OCI-LY7 (cell line): ENCODE results near the gene RFX7. TPM values are rescaled to one million over a fixed set of nuclear protein-coding genes. Genes with fewer than 3 reads are reported as not detected.

Experiments used
- BruUV-seq: library from RNA; stranded (reverse); fragments of 400-500 nt; replicated peaks from 2 replicates; lab custom pipeline; 2021; lab: Mats Ljungman, UMichigan
- CTCF ChIA-PET: fragments of 300-600 bp; sonication (Branson Sonifier 250); formaldehyde crosslinking; loops from one replicate; lab custom pipeline; 2022; ENCODE audit warnings: antibody characterized with exemption; ENCODE audit not compliant: unreplicated experiment; lab: Charles Lee
- POLR2A ChIA-PET: fragments of 300-600 bp; sonication (Branson Sonifier 250); formaldehyde crosslinking; loops from one replicate; lab custom pipeline; 2022; ENCODE audit warnings: antibody characterized with exemption; lab: Charles Lee
- DNase-seq: peaks from one replicate; pipeline ENCODE4 v3.0.0-alpha.2; 2015; ENCODE audit warnings: low spot score
- H2AFZ ChIP-seq: fragments of 200-600 bp; sonication (generic), shearing (Covaris generic); 2 replicates; pipeline ENCODE4 v1.6.1; 2014; ENCODE audit warnings: mild to moderate bottlenecking, antibody characterized with exemption, low read length, moderate library complexity
- H3K27ac ChIP-seq: fragments of 200-600 bp; sonication (generic); 2 replicates; pipeline ENCODE4 v1.5.1; 2014; ENCODE audit warnings: mixed run types, low read depth, mild to moderate bottlenecking, moderate library complexity, low read length, inconsistent platforms; ENCODE audit not compliant: poor library complexity, severe bottlenecking
- H3K36me3 ChIP-seq: fragments of 200-600 bp; sonication (generic); 2 replicates; pipeline ENCODE4 v1.6.1; 2014; ENCODE audit warnings: mild to moderate bottlenecking, antibody characterized with exemption, low read length, moderate library complexity, mixed read lengths; ENCODE audit not compliant: insufficient read depth
- H3K4me1 ChIP-seq: fragments of 200-600 bp; sonication (generic); 2 replicates; pipeline ENCODE4 v1.5.1; 2014; ENCODE audit warnings: mild to moderate bottlenecking, low read length; ENCODE audit not compliant: insufficient read depth, poor library complexity, severe bottlenecking
- H3K4me2 ChIP-seq: fragments of 200-600 bp; sonication (generic); 2 replicates; pipeline ENCODE4 v1.6.1; 2014; ENCODE audit warnings: mild to moderate bottlenecking, low read length
- H3K4me3 ChIP-seq: fragments of 200-600 bp; sonication (generic); 2 replicates; pipeline ENCODE4 v1.5.1; 2014; ENCODE audit warnings: mild to moderate bottlenecking, low read depth, low read length; ENCODE audit not compliant: poor library complexity, severe bottlenecking
- H3K79me2 ChIP-seq: fragments of 200-600 bp; sonication (generic); 2 replicates; pipeline ENCODE4 v1.6.1; 2016; ENCODE audit warnings: low read depth, mild to moderate bottlenecking, low read length, moderate library complexity, mixed read lengths; ENCODE audit not compliant: insufficient read depth
- H3K9me2 ChIP-seq: fragments of 200-600 bp; sonication (generic); 2 replicates; pipeline ENCODE4 v1.6.1; 2016; ENCODE audit warnings: mild to moderate bottlenecking, low read length, mixed read lengths; ENCODE audit not compliant: insufficient read depth
- H3K9me3 ChIP-seq: fragments of 200-600 bp; sonication (generic); 2 replicates; pipeline ENCODE4 v1.6.1; 2014; ENCODE audit warnings: mild to moderate bottlenecking, mixed run types, low read length, mixed read lengths
- H4K20me1 ChIP-seq: fragments of 200-600 bp; sonication (generic); 2 replicates; pipeline ENCODE4 v1.6.1; 2014; ENCODE audit warnings: mild to moderate bottlenecking, antibody characterized with exemption, low read length, moderate library complexity, mixed read lengths; ENCODE audit not compliant: insufficient read depth
- CTCF ChIP-seq: fragments of 200-600 bp; sonication (generic); conservative IDR thresholded peaks from 2 replicates; pipeline ENCODE4 v1.5.1; 2014; ENCODE audit warnings: mild to moderate bottlenecking, antibody characterized with exemption, low read length, moderate library complexity, mixed read lengths
- EZH2phosphoT487 ChIP-seq: fragments of 200-600 bp; sonication (generic); IDR thresholded peaks from 2 replicates; pipeline ENCODE4 v1.6.1; 2018; ENCODE audit warnings: low read depth, borderline replicate concordance, mild to moderate bottlenecking, mixed run types, antibody characterized with exemption, low read length, moderate library complexity, mixed read lengths
- intact Hi-C: fragments of 100-400 bp; cut with micrococcal nuclease; formaldehyde crosslinking; loops from one replicate; pipeline ENCODE4 v1.10.0; 2022; ENCODE audit not compliant: unreplicated experiment
- total RNA-seq, 2 experiments: library from RNA; depleted of rRNA in 1 of 2; stranded (reverse); fragments of >200 nt in 1 of 2; shearing (Covaris generic) in 1 of 2; gene quantifications; 2 replicates each; pipeline ENCODE4 v1.2.3, GENCODE V29; 2014 to 2022

Gene RFX7
- total RNA-seq, 2 experiments from 2014 or later: 10.3 to 33.9 TPM

- H3K4me2 ChIP-seq: no peak overlapping the region
- peaks cover 88% of the 10 kb centered on the region for H3K79me2 ChIP-seq
- no peak overlapping the region for H3K4me3 ChIP-seq
- ChIA-PET CTCF (no interaction called here), POLR2A (interaction anchor here (1.0 kb wide), 1 partner anchor 11 kb away, joined by 4 read pairs; no protein-coding TSS in a partner anchor)
- intact Hi-C loops: no loop called here
- peaks cover 35% of the 10 kb centered on the region for H3K36me3 ChIP-seq
- BruUV-seq: no TSS peak
- H3K27ac ChIP-seq: no peak overlapping the region
- H2AFZ ChIP-seq: no peak overlapping the region
- TF ChIP-seq CTCF: no peak
- no peak for TF ChIP-seq EZH2phosphoT487
- H3K4me1 ChIP-seq: peaks cover 28% of the 10 kb centered on the region
- H3K9me2 ChIP-seq: no peaks in the 10 kb centered on the region
- no peaks in the 10 kb centered on the region; the same call in 1 of the 2 replicates for H3K9me3 ChIP-seq
- no peak for DNase-seq
- H4K20me1 ChIP-seq: peaks cover 21% of the 10 kb centered on the region; the same call in 1 of the 2 replicates
Measured at GRCh38 chr15:56211064-56211463, 32.6 kb downstream of the RFX7 start.

- Histone ChIP-seq H2AFZ (no peak overlapping the region), H3K4me2 (peak overlapping the region; percentile 28; the same call in 1 of the 2 replicates), H3K36me3 (peaks cover 22% of the 10 kb centered on the region), H3K4me3 (no peak overlapping the region), H3K9me3 (no peaks in the 10 kb centered on the region; the same call in 1 of the 2 replicates), H3K4me1 (peaks cover 40% of the 10 kb centered on the region), H3K27ac (no peak overlapping the region), H4K20me1 (peaks cover 34% of the 10 kb centered on the region; the same call in 1 of the 2 replicates), H3K9me2 (no peaks in the 10 kb centered on the region), H3K79me2 (peaks cover 98% of the 10 kb centered on the region)
- TF ChIP-seq CTCF: no peak
- TF ChIP-seq EZH2phosphoT487: no peak
- CTCF ChIA-PET: no interaction called here
- no TSS peak for BruUV-seq
- intact Hi-C loops: no loop called here
- POLR2A ChIA-PET: interaction anchor here (0.6 kb wide), 1 partner anchor 28 kb away, joined by 4 read pairs; no protein-coding TSS in a partner anchor
- no peak for DNase-seq
Measured at GRCh38 chr15:56208641-56209155, 35.0 kb downstream of the RFX7 start.

- CTCF ChIA-PET: no interaction called here
- POLR2A ChIA-PET: interaction anchor here (0.6 to 1.2 kb wide), 3 partner anchors 37 to 1993 kb away, joined by 3 read pairs; no protein-coding TSS in a partner anchor
- intact Hi-C loops: no loop called here
- BruUV-seq: no TSS peak
- H3K9me3 ChIP-seq: no peaks in the 10 kb centered on the region; the same call in 1 of the 2 replicates
- no peak overlapping the region for H3K4me3 ChIP-seq
- no peaks in the 10 kb centered on the region for H3K9me2 ChIP-seq
- peaks cover 34% of the 10 kb centered on the region; the same call in 1 of the 2 replicates for H4K20me1 ChIP-seq
- TF ChIP-seq EZH2phosphoT487 (no peak), CTCF (no peak)
- H3K4me1 ChIP-seq: peaks cover 40% of the 10 kb centered on the region
- peaks cover 22% of the 10 kb centered on the region for H3K36me3 ChIP-seq
- H3K27ac ChIP-seq: no peak overlapping the region
- H3K4me2 ChIP-seq: peak overlapping the region; percentile 28; the same call in 1 of the 2 replicates
- peaks cover 98% of the 10 kb centered on the region for H3K79me2 ChIP-seq
- no peak for DNase-seq
- H2AFZ ChIP-seq: no peak overlapping the region
Measured at GRCh38 chr15:56208185-56208584, 35.5 kb downstream of the RFX7 start.
